H1 (cell line): ENCODE results near the gene CACNB1. TPM values are rescaled to one million over a fixed set of nuclear protein-coding genes. Genes with fewer than 3 reads are reported as not detected.

Experiments
- CBX8 ChIP-seq: fragments of 300-800, 300-1000 bp; sonication (generic); IDR thresholded peaks from 2 replicates; pipeline ENCODE4 v1.7.1; 2016; ENCODE audit warnings: low read depth, low read length, borderline replicate concordance
- EZH2 ChIP-seq: fragments of 200-600 bp; sonication (generic); IDR thresholded peaks from 2 replicates; pipeline ENCODE4 v1.7.1; 2012; ENCODE audit warnings: low read depth, mild to moderate bottlenecking, moderate library complexity, low read length, inconsistent platforms; ENCODE audit not compliant: severe bottlenecking
- NANOG ChIP-seq: IDR thresholded peaks from 2 replicates; pipeline ENCODE4 v1.6.1; 2011; ENCODE audit warnings: low read length, low read depth, mild to moderate bottlenecking, inconsistent platforms; ENCODE audit not compliant: insufficient read depth, poor library complexity, severe bottlenecking
- TAF7 ChIP-seq: optimal IDR thresholded peaks from 2 replicates; pipeline ENCODE3; 2011; ENCODE audit warnings: low read depth, mild to moderate bottlenecking, inconsistent platforms, low read length, moderate library complexity, borderline replicate concordance
- polyA plus RNA-seq, 7 experiments: library from polyadenylated mRNA; depleted of rRNA in 3 of 7; stranded (reverse) in 5 of 7; unstranded in 2 of 7; fragments of >200 nt in 5 of 7; fragments of 200-250 nt in 2 of 7; gene quantifications; 1 replicate in 5 of 7; 2 replicates in 1 of 7; 4 replicates in 1 of 7; pipeline versions ENCODE4 v1.2.1 to v1.2.3, GENCODE V29; 2011 to 2013; ENCODE audit warnings: missing spikeins in 2 of 7, mixed read lengths in 2 of 7
- total RNA-seq: library from RNA; stranded (reverse); fragmentation: NEBNext Ultra II Directional; extraction: Animal tissue kit (Norgen Biotek cat#: 25700); gene quantifications from 2 replicates; pipeline ENCODE4 v1.2.1, GENCODE V29; 2021

The CACNB1 gene
- total and polyA plus RNA-seq, 2 of the 8 experiments (the other 6 are each of a cell fraction or from before 2014, with no cell fraction given) = 7.2 to 17.8 TPM

DNA sequence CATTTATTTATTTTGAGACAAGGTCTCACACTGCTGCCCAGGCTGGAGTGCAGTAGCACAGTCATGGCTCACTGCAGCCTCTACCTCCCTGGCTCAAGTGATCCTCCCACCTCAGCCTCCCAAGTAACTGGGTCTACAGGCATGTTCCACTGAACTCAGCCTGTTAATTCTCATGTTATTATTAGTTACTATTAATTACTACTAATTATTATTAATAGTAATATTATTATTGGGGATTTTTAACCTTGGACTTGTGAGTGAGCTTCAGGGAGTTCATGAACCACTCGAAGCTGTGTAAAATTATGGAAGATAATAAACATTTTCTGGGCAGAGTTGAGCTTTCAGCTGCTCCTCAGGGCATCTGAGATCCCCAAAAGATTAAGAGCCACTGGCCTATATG, 32.9 kb upstream of the CACNB1 start (continued):
- TF ChIP-seq NANOG = no peak
- TF ChIP-seq TAF7 = no peak
- no peak for TF ChIP-seq CBX8
- no peak for TF ChIP-seq EZH2
